HG03460 (cell line): ENCODE data around the gene C6orf89.

ENCODE experiments used
- ATAC-seq: cut with Tn5 transposase; IDR thresholded peaks from one replicate; pipeline ENCODE4 v1.9.1; 2021; ENCODE audit not compliant: unreplicated experiment

The C6orf89 gene

DNA sequence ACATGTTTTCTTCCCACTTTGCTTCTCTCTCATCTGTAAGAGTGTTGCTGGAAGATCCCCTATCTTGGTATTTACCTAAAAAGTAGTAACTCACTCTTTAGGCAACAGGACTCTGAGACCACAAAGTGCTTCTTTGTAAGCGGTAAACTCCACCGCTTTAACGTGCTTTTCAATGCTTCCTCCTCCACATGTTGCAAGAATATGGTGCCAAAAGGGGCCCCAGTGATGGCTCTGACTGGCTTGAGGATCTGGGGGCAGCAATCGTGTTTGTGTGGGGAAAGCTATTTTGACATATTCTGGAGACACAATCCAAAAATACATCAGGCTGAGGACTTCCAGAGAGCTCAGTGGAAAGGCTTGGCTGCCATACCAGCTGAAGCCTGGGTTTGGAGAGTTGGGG is 34.1 kb upstream of the C6orf89 start:
- ATAC-seq: no peak

DNA sequence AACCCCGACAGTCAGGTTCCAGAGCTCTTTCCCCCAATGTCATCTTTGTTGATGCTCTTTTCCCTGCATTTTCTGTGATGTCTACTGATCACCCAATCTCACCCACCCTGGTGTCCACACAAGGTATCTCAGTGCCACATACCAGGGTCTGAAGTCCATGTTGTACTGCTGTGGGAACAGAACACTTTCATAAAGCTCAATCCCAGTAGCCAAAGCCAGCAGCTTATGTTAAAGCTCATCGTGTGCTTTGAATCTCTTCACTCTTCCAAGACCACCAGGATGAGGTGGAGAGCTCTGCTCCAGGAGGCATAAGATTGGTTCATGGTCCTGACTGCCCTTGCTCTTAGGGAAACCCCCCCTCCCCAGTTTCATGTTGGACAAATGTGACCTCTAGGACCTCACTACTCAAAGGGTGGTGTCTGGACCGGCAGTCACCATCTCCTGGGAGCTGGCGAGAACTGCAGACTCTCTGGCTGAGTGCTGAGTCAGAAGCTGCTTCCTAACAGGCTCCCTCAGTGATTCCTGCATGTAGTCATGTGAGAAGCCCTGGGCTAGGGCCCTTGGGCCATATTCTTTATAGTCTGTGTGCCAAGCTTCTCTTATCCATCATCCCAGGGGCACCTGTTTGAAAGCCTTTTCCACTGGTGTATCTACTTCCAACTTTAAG is 33.1 kb upstream of the C6orf89 start:
- ATAC-seq: no peak

DNA sequence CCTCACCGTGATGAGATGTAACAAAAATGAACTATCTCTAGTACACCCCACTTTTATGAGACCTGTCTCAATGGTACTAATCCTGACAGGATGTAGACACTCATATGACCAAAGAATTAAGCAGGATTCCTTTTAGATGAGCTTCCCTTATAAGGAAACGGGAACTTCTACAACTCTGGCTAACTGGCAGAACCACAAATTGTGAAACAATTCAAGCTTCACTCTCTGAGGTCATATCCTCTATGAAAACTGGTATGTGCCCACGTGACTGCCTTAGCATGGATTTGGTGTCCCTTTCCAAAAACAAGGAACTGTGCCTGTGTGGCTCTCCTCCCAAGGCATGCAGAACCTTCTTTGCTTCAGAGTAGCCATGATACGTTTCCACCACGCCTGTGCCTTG is 32.4 kb upstream of the C6orf89 start:
- ATAC-seq: no peak

DNA sequence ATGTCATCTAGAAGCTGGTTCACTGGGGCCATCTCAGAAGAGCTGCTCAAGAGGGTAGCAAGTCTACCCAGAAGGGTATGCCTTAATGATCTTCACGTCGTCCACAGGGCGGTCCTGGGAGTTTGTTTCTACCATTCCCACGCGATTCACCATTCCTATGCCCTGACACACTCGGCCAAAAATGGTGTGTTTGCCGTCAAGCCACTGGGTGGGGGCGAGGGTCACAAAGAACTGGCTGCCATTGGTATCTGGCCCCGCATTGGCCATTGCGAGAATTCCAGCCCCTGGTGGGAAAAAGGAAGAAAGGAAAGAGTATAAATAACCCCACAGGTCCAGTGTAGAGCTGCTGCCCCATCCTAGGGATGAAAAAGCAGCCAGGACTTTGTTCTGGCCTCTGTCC is 30.0 kb upstream of the C6orf89 start:
- no peak for ATAC-seq

DNA sequence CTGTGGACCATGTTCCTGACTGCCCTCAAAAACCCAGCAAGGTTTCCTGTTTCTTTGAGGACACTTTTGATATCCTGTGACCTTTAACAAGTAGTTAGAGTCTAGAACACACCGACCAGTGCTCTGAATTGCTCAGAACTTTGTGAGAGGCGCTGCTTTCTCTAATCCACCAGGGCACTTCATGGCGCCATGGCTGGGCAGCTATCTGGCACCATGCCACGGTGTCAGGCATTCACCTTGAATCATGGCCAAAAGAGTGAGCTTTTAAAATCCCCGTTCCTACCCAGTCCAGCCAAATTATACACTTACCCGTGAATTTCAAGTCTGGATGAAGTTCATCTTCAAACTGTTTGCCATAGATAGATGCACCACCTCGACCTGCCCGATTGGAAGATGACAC is 29.5 kb upstream of the C6orf89 start:
- ATAC-seq: no peak

DNA sequence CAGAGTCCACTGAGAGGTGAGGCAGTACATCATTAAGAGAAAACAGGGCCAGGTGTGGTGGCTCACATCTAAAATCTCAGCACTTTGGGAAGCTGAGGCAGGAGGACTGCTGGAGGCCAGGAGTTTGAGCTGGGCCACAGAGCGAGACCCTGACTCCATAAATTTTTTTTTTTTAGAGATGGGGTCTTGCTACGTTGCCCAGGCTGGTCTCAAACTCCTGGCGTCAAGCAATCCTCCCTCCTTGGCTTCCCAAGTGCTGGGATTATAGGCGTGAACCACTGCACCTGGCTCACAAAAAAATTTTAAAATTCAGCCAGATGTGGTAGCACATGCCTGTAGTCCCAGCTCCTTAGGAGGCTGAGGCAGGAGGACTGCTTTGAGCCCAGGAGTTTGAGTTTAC is 28.4 kb upstream of the C6orf89 start:
- no peak for ATAC-seq

DNA sequence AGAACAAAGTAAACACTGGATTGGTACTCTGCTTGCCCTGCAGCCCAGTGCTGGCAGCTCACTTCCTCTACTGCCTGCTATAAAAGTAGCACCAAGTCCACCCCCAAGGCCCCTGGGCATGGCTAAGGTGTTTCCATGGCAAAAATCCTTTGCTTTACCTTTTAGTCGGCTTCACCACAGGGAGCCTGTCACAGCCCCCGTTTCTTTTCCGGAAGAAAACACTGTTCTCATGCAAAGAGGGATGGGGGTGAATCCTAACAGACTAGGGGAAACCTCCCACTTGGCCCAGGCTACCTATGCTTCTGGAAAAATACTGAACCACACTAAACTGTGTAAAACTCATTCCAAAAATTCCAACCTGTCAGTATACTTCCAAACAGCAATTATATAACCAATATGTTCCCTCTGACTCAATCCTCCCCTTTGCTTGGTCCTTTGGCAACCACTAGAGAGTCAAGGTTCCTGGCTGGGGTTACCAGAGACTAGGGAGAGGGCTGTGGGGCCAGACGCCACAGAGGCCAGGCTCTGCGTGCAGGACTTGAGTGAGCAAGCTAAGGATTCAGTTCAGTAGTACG is 27.3 kb upstream of the C6orf89 start:
- ATAC-seq: no peak

DNA sequence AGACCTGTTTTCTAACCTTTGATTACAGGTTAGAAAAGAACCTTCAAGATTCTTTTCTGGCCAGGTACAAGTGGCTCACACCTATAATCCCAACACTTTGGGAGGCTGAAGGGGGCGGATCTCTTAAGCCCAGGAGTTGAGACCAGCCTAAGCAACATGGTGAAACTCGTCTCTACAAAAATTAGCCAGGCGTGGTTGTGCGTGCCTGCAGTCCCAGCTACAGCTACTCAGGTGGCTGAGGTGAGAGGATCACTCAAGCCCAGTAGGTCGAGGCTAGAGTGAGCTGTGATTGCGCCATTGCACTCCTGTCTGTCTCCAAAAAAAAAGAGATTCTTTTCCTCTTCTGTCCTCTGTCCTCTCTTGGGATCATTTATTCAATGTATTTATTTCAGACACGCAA is 25.6 kb upstream of the C6orf89 start:
- ATAC-seq: no peak

DNA sequence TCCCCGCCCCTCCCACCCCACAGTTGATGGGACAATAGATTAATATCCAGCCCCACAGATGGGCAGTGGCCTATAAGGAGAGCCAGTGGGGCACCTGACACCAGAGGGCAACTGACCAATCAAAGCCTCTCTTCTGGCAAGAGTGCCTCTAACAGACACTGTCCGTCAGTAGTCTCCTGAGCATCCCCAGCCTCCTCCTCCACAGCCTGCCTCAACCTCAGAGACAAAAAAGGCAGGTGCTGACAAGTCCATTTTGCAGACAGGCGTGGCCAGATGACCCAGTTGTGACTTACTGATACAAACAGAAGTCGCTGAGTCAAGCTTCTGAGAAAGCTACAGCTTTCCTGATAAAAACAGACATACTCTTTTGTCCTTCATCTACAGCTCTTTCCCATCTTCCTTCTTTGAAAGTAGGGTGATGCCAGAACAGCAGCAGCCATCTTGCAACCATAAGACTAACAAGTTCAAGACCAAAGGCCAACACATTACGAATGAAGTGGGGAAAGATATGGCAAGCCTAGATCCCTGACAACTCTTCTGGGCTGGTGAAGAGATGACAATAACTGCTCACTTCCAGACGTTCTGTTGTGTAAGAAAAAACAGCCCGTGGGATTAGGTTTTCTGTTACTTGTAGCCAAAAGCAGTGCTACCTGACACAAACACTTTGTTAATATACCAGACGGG is 23.4 kb upstream of the C6orf89 start:
- no peak for ATAC-seq

DNA sequence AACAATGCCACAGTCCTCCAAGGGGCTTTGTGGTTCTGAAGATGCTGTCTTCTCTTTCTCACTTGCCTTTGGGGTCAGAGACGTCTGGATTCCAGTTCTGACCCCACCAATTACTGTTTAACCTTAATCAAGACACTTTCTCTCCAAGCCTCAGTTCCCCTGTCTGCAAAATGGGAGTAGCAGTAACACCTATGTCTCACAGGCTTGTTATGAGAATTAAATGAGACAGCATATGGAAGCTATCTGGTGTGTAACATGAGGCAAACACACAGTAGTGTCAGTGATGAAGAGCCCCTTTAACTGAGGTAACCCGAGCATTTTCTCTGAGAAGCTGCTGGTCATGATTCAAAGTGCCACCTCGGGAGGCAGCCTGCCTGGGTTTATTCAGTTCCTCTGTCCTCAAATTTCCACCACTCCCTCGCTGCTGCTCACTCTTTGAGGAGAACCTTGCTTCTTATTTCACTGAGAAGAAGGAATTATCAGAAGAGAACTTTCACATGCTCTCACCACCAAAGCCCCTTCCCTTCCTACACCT is 22.8 kb upstream of the C6orf89 start:
- no peak for ATAC-seq

DNA sequence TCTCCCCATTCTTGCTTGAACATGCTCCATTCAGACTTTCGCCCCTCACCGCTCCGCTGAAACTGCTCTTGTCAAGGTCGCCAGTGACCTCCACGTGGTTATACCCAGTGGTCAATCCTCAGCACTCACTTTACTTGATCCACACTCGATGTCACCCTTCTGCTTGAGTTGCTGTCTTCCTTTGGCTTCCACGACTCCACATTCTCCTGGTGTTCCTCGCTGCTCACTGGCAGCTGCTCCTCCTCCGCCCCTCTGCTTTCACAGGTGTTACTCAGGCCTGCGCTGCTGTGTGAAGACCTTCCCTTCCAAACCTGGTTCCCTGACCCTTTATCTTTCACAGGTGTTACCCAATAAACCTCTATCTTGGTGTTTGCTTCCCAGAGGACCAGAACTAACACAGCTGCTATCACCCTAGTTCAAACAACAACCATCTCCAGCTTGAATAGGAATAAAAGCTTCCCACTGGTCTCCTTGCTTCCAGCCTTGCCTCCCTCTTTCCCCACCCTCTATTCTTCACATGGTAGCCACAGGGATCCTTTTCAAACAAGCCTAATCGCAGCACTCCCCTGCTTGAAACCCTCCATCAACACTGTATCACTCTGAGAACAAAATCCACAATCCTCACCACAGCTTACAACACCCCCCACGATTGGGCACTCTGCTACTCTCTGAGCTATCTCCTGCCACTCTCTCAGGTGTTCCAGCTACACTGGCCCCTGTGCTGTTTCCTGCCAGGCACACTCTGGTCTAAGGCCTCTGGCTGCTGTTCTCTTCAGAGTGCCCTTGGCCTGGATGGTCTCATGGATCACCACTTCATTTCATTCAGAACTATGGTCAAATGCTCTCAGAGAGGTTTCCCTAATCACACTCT is 21.8 kb upstream of the C6orf89 start:
- ATAC-seq: no peak

DNA sequence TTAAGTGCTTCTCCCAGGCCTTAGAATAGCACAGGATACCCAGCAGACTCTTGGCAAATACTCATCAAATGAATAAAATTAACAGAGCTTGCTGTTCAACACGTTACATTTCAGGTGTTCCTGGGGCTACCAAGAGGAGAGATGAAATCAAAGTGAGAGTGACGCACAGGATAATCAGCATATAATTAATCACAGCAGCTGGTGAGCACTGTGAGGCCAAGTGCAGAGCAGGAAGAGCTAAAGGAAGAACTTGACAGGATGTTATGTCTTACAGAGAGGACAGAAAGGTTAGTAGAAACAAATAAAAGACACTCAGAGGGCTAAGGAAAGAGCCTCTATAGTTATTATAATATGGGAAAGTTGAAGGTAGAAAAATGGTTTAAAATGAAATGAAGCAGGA is 19.9 kb upstream of the C6orf89 start:
- no peak for ATAC-seq

DNA sequence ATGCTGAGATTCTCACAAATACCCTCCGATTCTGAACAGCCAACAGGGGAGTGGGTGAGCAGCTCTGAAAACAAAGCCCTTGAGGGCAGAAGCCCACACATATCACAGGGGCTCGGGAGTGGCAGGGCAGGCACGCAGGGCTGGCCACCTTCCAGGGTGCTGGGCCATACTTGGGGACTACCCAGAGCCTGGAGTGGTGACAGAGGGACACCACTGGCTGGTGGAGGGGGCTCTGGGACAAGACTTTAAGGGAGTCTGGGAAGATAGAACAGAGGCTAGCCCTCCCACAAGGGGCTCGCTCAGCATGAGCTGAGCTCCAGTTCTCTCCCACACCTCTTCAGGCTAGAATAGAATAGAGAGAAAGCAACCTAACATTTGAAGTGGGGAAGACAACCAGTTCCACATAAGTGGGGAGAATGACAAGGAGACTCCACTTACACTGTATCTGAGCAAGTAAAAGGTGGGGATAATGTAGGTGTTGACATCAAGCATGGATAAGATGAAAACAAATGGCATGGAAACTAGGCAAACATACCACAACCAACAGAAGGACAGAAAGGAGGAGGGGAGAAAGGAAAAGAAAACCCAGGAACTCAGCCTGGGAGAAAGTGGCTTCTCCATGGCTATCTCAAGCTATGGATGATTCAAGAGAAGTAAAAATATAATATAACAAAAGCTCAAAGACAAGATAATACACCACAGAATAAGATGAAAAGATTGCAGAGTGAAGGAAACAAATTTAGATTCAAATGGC is 18.1 kb upstream of the C6orf89 start:
- no peak for ATAC-seq

DNA sequence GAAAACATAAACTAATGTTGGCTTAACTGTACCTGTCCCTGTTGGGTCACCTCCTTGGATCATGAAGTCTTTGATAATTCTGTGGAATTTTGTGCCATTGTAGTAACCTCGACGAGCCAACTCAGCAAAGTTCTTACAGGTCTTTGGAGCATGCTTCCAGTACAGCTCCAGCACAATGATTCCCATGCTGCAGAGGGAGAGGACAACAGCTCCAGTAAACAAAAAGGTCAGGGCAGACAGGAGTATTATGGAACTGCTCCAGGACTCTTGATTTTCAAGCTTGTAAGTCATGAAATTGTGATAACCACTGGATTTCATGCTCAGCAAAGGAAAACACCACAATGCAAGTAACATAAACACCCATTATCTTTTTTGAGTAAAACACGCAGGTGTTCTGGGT is 14.1 kb upstream of the C6orf89 start:
- ATAC-seq: no peak

DNA sequence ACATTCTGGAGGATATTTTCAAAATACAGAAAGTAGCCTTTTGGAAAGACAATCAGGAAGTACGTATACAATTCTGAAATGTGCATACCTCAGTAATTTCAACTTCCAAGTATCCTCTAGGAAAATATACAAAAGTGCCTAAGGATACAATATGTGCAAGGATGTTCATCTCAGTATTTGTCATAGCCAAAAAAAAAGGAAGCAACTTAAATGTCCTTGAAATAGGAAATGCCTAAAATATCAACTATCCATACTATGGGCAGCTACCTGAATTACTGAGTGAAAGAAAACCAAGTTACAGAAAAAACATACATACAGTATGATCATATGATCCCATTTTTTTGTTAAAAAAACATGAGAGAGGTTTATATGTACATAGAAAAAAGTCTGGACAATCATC is 12.6 kb upstream of the C6orf89 start:
- ATAC-seq: no peak

DNA sequence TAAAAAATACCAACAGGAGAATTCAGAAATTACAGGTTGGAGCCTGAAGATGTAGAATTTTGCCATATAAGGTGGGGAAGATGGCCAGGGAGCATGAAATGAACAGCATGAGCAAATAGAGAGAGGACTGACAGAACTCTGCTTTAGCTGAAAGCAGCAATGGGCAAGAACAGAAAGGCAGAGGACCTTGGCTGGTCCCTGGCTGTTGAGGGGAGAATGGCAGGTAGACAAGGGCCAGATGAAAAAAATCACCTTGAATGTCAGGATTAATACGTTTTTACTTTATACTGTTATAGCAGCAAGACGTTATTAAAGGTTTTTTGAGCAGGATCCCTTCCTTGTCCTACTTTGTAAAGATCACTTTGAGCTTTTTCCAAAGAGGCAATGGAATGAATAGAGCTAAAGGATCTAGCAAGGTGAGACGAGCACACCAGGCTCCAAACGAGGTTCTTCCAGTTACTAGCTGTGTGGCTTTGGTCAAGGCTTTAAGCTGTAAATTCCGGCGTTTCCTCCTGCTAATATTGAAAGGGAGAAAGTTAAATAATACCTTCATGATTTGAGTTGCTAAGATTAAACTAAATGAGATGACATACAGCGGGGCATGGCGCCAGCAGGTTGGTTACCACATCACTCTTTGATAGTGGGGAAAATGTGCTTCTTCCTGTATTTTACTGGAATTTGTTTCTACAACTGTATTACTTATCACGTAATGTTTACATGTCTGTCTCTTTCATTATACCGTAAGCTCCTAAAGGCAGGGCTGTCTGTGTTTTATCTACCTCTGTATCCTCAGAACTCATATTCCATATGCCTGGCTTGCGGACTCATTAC is 11.9 kb upstream of the C6orf89 start:
- ATAC-seq: no peak

DNA sequence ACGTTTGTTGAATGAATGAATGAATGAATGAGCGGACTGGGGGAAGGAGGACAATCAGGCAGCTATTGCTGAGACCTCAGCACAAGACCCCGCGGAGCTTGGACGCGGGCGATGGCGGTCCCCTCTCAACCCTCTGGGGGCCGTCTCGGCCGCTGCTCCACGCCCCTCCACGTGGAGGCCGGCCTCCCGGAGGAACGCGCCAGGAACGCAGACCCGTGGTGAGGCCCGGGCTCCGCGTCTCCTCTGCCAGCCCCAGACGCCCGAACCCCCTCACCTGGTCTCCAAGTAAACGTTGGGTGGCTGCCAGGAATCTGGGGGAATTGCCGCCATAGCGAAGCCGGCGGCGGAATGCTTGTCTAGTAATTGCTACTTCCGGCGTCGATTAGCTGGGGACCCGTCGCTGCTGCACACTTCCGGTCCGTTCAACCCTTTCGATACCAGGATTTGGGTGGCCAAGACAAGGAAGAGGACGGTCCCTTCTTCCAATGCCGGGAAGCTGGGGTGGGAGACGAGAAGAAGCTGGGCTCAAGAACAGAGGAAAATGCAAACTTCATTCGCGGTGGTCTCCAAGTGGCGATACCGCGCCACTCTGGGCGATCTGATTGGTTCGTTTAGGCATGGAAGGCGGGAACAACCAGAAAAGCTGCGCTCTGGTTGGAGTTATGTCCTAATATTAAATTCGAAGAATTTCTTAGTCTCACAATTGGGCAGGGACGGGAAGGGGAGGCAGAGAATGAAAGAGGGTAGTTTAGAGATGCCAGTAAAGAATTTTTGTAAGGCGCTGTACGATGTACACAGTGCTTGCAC is 11.1 kb upstream of the C6orf89 start, which contains the start of gene PPIL1:
Gene PPIL1, minus strand, starts transcription at position 361 of the 807 bp plus-strand sequence. Its CDS starts 31 bp downstream, at position 330.
- ATAC-seq: peak; percentile 79

DNA sequence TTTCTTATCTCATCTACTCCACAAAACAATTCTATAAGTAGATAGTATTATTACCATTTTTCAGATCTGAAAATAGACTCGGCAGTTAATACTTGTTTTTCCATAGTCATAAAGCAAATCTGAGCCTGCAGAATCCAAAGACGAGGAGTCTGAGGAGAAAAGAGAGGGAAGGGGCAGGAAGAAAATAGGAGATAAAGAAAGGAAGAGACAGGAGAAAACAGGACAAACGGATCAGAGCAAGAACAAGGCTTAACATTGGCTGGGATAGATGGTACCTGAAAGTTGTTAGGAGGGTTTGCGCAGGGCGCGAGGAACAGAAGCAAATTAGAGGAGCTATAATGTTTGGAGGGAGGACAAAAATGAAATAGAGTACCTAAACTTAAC is 10.5 kb upstream of the C6orf89 start:
- ATAC-seq: no peak

DNA sequence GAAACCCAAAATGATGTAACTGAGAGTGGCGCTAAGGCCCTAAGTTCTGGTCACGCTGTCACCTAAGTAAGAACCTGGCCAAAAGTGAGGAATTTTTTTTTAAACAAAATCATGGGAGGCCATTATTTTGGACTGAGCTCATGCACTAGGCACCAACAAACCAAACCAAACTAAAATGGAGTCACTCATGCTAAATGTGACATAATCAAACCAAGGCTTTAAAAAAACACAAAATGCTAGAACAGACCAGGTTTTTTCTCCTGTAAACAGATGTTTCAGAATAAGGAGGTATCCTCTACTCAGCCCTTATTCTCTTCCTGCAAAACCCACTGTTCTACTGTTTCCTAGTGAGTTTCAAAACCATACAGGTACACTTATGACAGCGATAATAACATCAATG is 1.1 kb upstream of the C6orf89 start:
- ATAC-seq: no peak
